ENCODE data around the gene ZNF544.
"Not testable (repeated sequence)": the region's sequence is repeated elsewhere in the genome, so short reads cannot be mapped to it uniquely, and the experiment has no call there.

Gene ZNF544

GRCh38 chr19:58217607-58218391 lies 10.9 kb upstream of the ZNF544 start:
- Histone ChIP-seq H3K36me3 (ENCODE audit: insufficient read depth, low read length) (peaks cover 11% of the 10 kb centered on the region; the same call in 1 of the 2 replicates), H3K9me3 (ENCODE audit: control insufficient read depth, insufficient read depth, low read length) (peaks cover 17% of the 10 kb centered on the region; the same call in 1 of the 2 replicates)

GRCh38 chr19:58218899-58219298 lies 9.8 kb upstream of the ZNF544 start:
- Histone ChIP-seq H3K9ac (ENCODE audit: low read depth, low read length) (no peak overlapping the region), H3K9me3 (ENCODE audit: control insufficient read depth, insufficient read depth, low read length) (peaks cover 9% of the 10 kb centered on the region; the same call in 1 of the 2 replicates), H3K36me3 (ENCODE audit: insufficient read depth, low read length) (peaks cover 4% of the 10 kb centered on the region; the same call in 1 of the 2 replicates), H3K4me1 (ENCODE audit: insufficient read depth, low read length) (no peaks in the 10 kb centered on the region)

More at GRCh38 chr19:58217607-58218391, 10.9 kb upstream of the ZNF544 start:
- Histone ChIP-seq H3K9ac (ENCODE audit: low read depth, low read length) (no peak overlapping the region), H3K4me1 (ENCODE audit: insufficient read depth, low read length) (no peaks in the 10 kb centered on the region)

- Histone ChIP-seq H3K9me3 (ENCODE audit: control insufficient read depth, insufficient read depth, low read length) (peaks cover 5% of the 10 kb centered on the region; the same call in 1 of the 2 replicates), H3K4me1 (ENCODE audit: insufficient read depth, low read length) (no peaks in the 10 kb centered on the region), H3K9ac (ENCODE audit: low read depth, low read length) (peak overlapping the region; percentile 88), H3K36me3 (ENCODE audit: insufficient read depth, low read length) (peaks cover 27% of the 10 kb centered on the region)
Observed at GRCh38 chr19:58227964-58228584, 640 bp upstream of the ZNF544 start.

GRCh38 chr19:58229255-58229639 lies 533 bp downstream of the ZNF544 start:
- H3K9me3 ChIP-seq (ENCODE audit: control insufficient read depth, insufficient read depth, low read length): peaks cover 5% of the 10 kb centered on the region; the same call in 1 of the 2 replicates
- H3K36me3 ChIP-seq (ENCODE audit: insufficient read depth, low read length): peaks cover 36% of the 10 kb centered on the region
- peak overlapping the region; percentile 88 for H3K9ac ChIP-seq (ENCODE audit: low read depth, low read length)
- no peaks in the 10 kb centered on the region for H3K4me1 ChIP-seq (ENCODE audit: insufficient read depth, low read length)

GRCh38 chr19:58237324-58237723 lies 8.6 kb downstream of the ZNF544 start:
- 0 out of 2 replicates have a peak, but pooled peaks cover 3% of the 10 kb centered on the region for H3K9me3 ChIP-seq (ENCODE audit: control insufficient read depth, insufficient read depth, low read length)
- no peaks in the 10 kb centered on the region for H3K4me1 ChIP-seq (ENCODE audit: insufficient read depth, low read length)
- no peak overlapping the region for H3K9ac ChIP-seq (ENCODE audit: low read depth, low read length)
- H3K36me3 ChIP-seq (ENCODE audit: insufficient read depth, low read length): peaks cover 58% of the 10 kb centered on the region

- H3K9me3 ChIP-seq (ENCODE audit: control insufficient read depth, insufficient read depth, low read length): peaks cover 23% of the 10 kb centered on the region
- H3K36me3 ChIP-seq (ENCODE audit: insufficient read depth, low read length): peaks cover 66% of the 10 kb centered on the region
Observed at GRCh38 chr19:58243351-58243750, 14.6 kb downstream of the ZNF544 start.

GRCh38 chr19:58248886-58249285 lies 20.2 kb downstream of the ZNF544 start:
- Histone ChIP-seq H3K9ac (ENCODE audit: low read depth, low read length) (no peak overlapping the region), H3K4me1 (ENCODE audit: insufficient read depth, low read length) (no peaks in the 10 kb centered on the region), H3K9me3 (ENCODE audit: control insufficient read depth, insufficient read depth, low read length) (peaks cover 67% of the 10 kb centered on the region), H3K36me3 (ENCODE audit: insufficient read depth, low read length) (peaks cover 86% of the 10 kb centered on the region)

More at GRCh38 chr19:58243351-58243750, 14.6 kb downstream of the ZNF544 start:
- Histone ChIP-seq H3K4me1 (ENCODE audit: insufficient read depth, low read length) (no peaks in the 10 kb centered on the region), H3K9ac (ENCODE audit: low read depth, low read length) (no peak overlapping the region)

GRCh38 chr19:58252102-58252685 lies 23.5 kb downstream of the ZNF544 start:
- no peaks in the 10 kb centered on the region for H3K4me1 ChIP-seq (ENCODE audit: insufficient read depth, low read length)
- H3K36me3 ChIP-seq (ENCODE audit: insufficient read depth, low read length): peaks cover 81% of the 10 kb centered on the region
- peaks cover 76% of the 10 kb centered on the region for H3K9me3 ChIP-seq (ENCODE audit: control insufficient read depth, insufficient read depth, low read length)
- no peak overlapping the region for H3K9ac ChIP-seq (ENCODE audit: low read depth, low read length)

- not testable (repeated sequence) for H3K4me1 ChIP-seq (ENCODE audit: insufficient read depth, low read length); H3K9ac ChIP-seq (ENCODE audit: low read depth, low read length)
- H3K36me3 ChIP-seq (ENCODE audit: insufficient read depth, low read length): peaks cover 82% of the 10 kb centered on the region
- H3K9me3 ChIP-seq (ENCODE audit: control insufficient read depth, insufficient read depth, low read length): peaks cover 84% of the 10 kb centered on the region
Observed at GRCh38 chr19:58258259-58258658, 29.5 kb downstream of the ZNF544 start.

- Histone ChIP-seq H3K36me3 (ENCODE audit: insufficient read depth, low read length) (peaks cover 66% of the 10 kb centered on the region), H3K4me1 (ENCODE audit: insufficient read depth, low read length) (no peaks in the 10 kb centered on the region), H3K9ac (ENCODE audit: low read depth, low read length) (no peak overlapping the region), H3K9me3 (ENCODE audit: control insufficient read depth, insufficient read depth, low read length) (peaks cover 77% of the 10 kb centered on the region)
Observed at GRCh38 chr19:58261600-58261967, 32.9 kb downstream of the ZNF544 start.

- Histone ChIP-seq H3K4me1 (ENCODE audit: insufficient read depth, low read length) (no peaks in the 10 kb centered on the region), H3K36me3 (ENCODE audit: insufficient read depth, low read length) (peaks cover 65% of the 10 kb centered on the region), H3K9me3 (ENCODE audit: control insufficient read depth, insufficient read depth, low read length) (peaks cover 79% of the 10 kb centered on the region), H3K9ac (ENCODE audit: low read depth, low read length) (no peak overlapping the region)
Observed at GRCh38 chr19:58261968-58262921, 33.5 kb downstream of the ZNF544 start.

GRCh38 chr19:58262922-58263296 lies 34.2 kb downstream of the ZNF544 start:
- Histone ChIP-seq H3K4me1 (ENCODE audit: insufficient read depth, low read length) (no peaks in the 10 kb centered on the region), H3K36me3 (ENCODE audit: insufficient read depth, low read length) (peaks cover 58% of the 10 kb centered on the region), H3K9me3 (ENCODE audit: control insufficient read depth, insufficient read depth, low read length) (peaks cover 77% of the 10 kb centered on the region), H3K9ac (ENCODE audit: low read depth, low read length) (no peak overlapping the region)

- no peaks in the 10 kb centered on the region for H3K4me1 ChIP-seq (ENCODE audit: insufficient read depth, low read length)
- no peak overlapping the region for H3K9ac ChIP-seq (ENCODE audit: low read depth, low read length)
- peaks cover 48% of the 10 kb centered on the region for H3K36me3 ChIP-seq (ENCODE audit: insufficient read depth, low read length)
- peaks cover 63% of the 10 kb centered on the region for H3K9me3 ChIP-seq (ENCODE audit: control insufficient read depth, insufficient read depth, low read length)
Observed at GRCh38 chr19:58265100-58265499, 36.4 kb downstream of the ZNF544 start.

- Histone ChIP-seq H3K9ac (ENCODE audit: low read depth, low read length) (no peak overlapping the region), H3K4me1 (ENCODE audit: insufficient read depth, low read length) (no peaks in the 10 kb centered on the region), H3K36me3 (ENCODE audit: insufficient read depth, low read length) (peaks cover 21% of the 10 kb centered on the region), H3K9me3 (ENCODE audit: control insufficient read depth, insufficient read depth, low read length) (peaks cover 40% of the 10 kb centered on the region)
Observed at GRCh38 chr19:58268344-58268743, 39.6 kb downstream of the ZNF544 start.

Measured in ES-I3 (cell line).